ENCODE measurements around the gene TNS3. TPM values are rescaled to one million over a fixed set of nuclear protein-coding genes. Genes with fewer than 3 reads are reported as not detected.

The TNS3 gene
- total RNA-seq, 1 donor from 2014 or later = 426 TPM

GRCh38 chr7:47327346-47327697, 254.6 kb downstream of the TNS3 start:
- no peaks in the 10 kb centered on the region for H3K27me3 Mint-ChIP-seq (ENCODE audit: low read depth)
- TF ChIP-seq CTCF (IDR thresholded peaks at IDR 0.05) = no peak
- no peaks in the 10 kb centered on the region for H3K9me3 Mint-ChIP-seq (ENCODE audit: low read depth)
- peaks cover 29% of the 10 kb centered on the region for H3K36me3 Mint-ChIP-seq (ENCODE audit: low read depth)
- no peak for DNase-seq (ENCODE audit: low spot score)
- H3K4me3 Mint-ChIP-seq (ENCODE audit: unreplicated experiment) = peak overlapping the region; percentile 38
- H3K27ac Mint-ChIP-seq (ENCODE audit: unreplicated experiment) = peak overlapping the region; percentile 99
- peaks cover 92% of the 10 kb centered on the region for H3K4me1 Mint-ChIP-seq (ENCODE audit: low read depth)

- Mint-ChIP-seq H3K27me3 (ENCODE audit: low read depth) (no peaks in the 10 kb centered on the region), H3K36me3 (ENCODE audit: low read depth) (peaks cover 31% of the 10 kb centered on the region), H3K4me1 (ENCODE audit: low read depth) (peaks cover 92% of the 10 kb centered on the region), H3K27ac (ENCODE audit: unreplicated experiment) (peak overlapping the region; percentile 99), H3K9me3 (ENCODE audit: low read depth) (no peaks in the 10 kb centered on the region), H3K4me3 (ENCODE audit: unreplicated experiment) (no peak overlapping the region)
- DNase-seq (ENCODE audit: low spot score) = no peak
- TF ChIP-seq CTCF (IDR thresholded peaks at IDR 0.05) = no peak
These were observed 255.1 kb downstream of the TNS3 start for GRCh38 chr7:47326808-47327207.

- peak overlapping the region; percentile 99 for H3K27ac Mint-ChIP-seq (ENCODE audit: unreplicated experiment)
- H3K4me3 Mint-ChIP-seq (ENCODE audit: unreplicated experiment) = no peak overlapping the region
- H3K4me1 Mint-ChIP-seq (ENCODE audit: low read depth) = peaks cover 90% of the 10 kb centered on the region
- no peak for DNase-seq (ENCODE audit: low spot score)
- peaks cover 34% of the 10 kb centered on the region for H3K36me3 Mint-ChIP-seq (ENCODE audit: low read depth)
- no peaks in the 10 kb centered on the region for H3K9me3 Mint-ChIP-seq (ENCODE audit: low read depth)
- H3K27me3 Mint-ChIP-seq (ENCODE audit: low read depth) = no peaks in the 10 kb centered on the region
- TF ChIP-seq CTCF (IDR thresholded peaks at IDR 0.05) = peak; percentile 62
These were observed 255.7 kb downstream of the TNS3 start for GRCh38 chr7:47326220-47326619.

- Mint-ChIP-seq H3K4me3 (ENCODE audit: unreplicated experiment) (no peak overlapping the region), H3K9me3 (ENCODE audit: low read depth) (peaks cover 5% of the 10 kb centered on the region), H3K4me1 (ENCODE audit: low read depth) (peaks cover 89% of the 10 kb centered on the region), H3K27ac (ENCODE audit: unreplicated experiment) (peak overlapping the region; percentile 74), H3K36me3 (ENCODE audit: low read depth) (peaks cover 38% of the 10 kb centered on the region), H3K27me3 (ENCODE audit: low read depth) (no peaks in the 10 kb centered on the region)
- TF ChIP-seq CTCF (IDR thresholded peaks at IDR 0.05) = no peak
- no peak for DNase-seq (ENCODE audit: low spot score)
These were observed 256.6 kb downstream of the TNS3 start for GRCh38 chr7:47325337-47325736.

GRCh38 chr7:47323904-47324303, 258.0 kb downstream of the TNS3 start:
- no peak for DNase-seq (ENCODE audit: low spot score)
- Mint-ChIP-seq H3K27ac (ENCODE audit: unreplicated experiment) (peak overlapping the region; percentile 68), H3K9me3 (ENCODE audit: low read depth) (peaks cover 5% of the 10 kb centered on the region), H3K4me3 (ENCODE audit: unreplicated experiment) (no peak overlapping the region), H3K27me3 (ENCODE audit: low read depth) (no peaks in the 10 kb centered on the region), H3K4me1 (ENCODE audit: low read depth) (peaks cover 83% of the 10 kb centered on the region), H3K36me3 (ENCODE audit: low read depth) (peaks cover 38% of the 10 kb centered on the region)
- no peak for TF ChIP-seq CTCF (IDR thresholded peaks at IDR 0.05)

All from chondrocyte (in vitro differentiated cells).